Endothelial cell of umbilical vein (primary cell): ENCODE data around the gene JSRP1. TPM values are rescaled to one million over a fixed set of nuclear protein-coding genes. Genes with fewer than 3 reads are reported as not detected.

Experiments
- BruUV-seq: library from RNA; stranded (reverse); fragments of 400-500 nt; replicated peaks from 2 replicates; lab custom pipeline; 2021; lab: Mats Ljungman, UMichigan
- CTCF ChIA-PET: fragments of 300-600, 350-600 bp; sonication (Branson Sonifier 250); formaldehyde crosslinking; loops from one replicate; lab custom pipeline; 2021; ENCODE audit warnings: antibody characterized with exemption, inconsistent platforms; lab: Charles Lee
- POLR2A ChIA-PET: fragments of 300-600, 350-600 bp; sonication (Branson Sonifier 250); formaldehyde crosslinking; loops from one replicate; lab custom pipeline; 2021; ENCODE audit warnings: antibody characterized with exemption, inconsistent platforms; lab: Charles Lee
- DNase-seq: peaks from one replicate; pipeline ENCODE4 v3.0.0-alpha.2; 2011; ENCODE audit warnings: low read depth, low spot score
- FAIRE-seq: peaks from 2 replicates; lab custom pipeline; 2011; peaks lifted over from hg19 to GRCh38; lab: Jason Lieb, UNC
- H2AFZ ChIP-seq: 2 replicates; pipeline ENCODE4 v1.6.0; 2012; ENCODE audit warnings: low read depth, low read length, control low read depth, inconsistent platforms
- H3K27ac ChIP-seq: 2 replicates; pipeline ENCODE4 v1.5.1; 2011; ENCODE audit warnings: low read depth, mild to moderate bottlenecking, control low read depth, low read length, moderate library complexity; ENCODE audit not compliant: insufficient read depth
- H3K27me3 ChIP-seq, 2 experiments: 2 replicates each; pipeline versions ENCODE4 v1.6.0 to v1.6.1; 2011; ENCODE audit warnings: low read length in 2 of 2, mixed read lengths in 1 of 2; ENCODE audit not compliant: control insufficient read depth in 2 of 2, insufficient read depth in 2 of 2
- H3K36me3 ChIP-seq, 2 experiments: 2 replicates in 1 of 2; 3 replicates in 1 of 2; pipeline ENCODE4 v1.5.1; 2011; ENCODE audit warnings: low read length in 2 of 2, mild to moderate bottlenecking in 1 of 2, moderate library complexity in 1 of 2; ENCODE audit not compliant: control insufficient read depth in 2 of 2, insufficient read depth in 2 of 2; ENCODE audit errors: extremely low read depth in 1 of 2
- H3K4me1 ChIP-seq: 3 replicates; pipeline ENCODE4 v1.5.1; 2011; ENCODE audit warnings: mild to moderate bottlenecking, low read length; ENCODE audit not compliant: control insufficient read depth, insufficient read depth; ENCODE audit errors: extremely low read depth
- H3K4me2 ChIP-seq: 2 replicates; pipeline ENCODE4 v1.6.1; 2011; ENCODE audit warnings: low read length, control low read depth, mixed read lengths; ENCODE audit not compliant: insufficient read depth
- H3K4me3 ChIP-seq, 3 experiments: fragments of 200-600 bp in 1 of 3; sonication (generic), shearing (Covaris generic) in 1 of 3; replicated peaks in 1 of 3; 2 replicates each; pipeline ENCODE4 v1.5.1; 2011 to 2016; ENCODE audit warnings: control low read depth in 3 of 3, low read length in 3 of 3, mild to moderate bottlenecking in 2 of 3, inconsistent platforms in 1 of 3, low read depth in 1 of 3, moderate library complexity in 1 of 3; ENCODE audit not compliant: insufficient read depth in 1 of 3
- H3K79me2 ChIP-seq: 2 replicates; pipeline ENCODE4 v1.6.0; 2012; ENCODE audit warnings: low read length, inconsistent platforms; ENCODE audit not compliant: control insufficient read depth, insufficient read depth
- H3K9ac ChIP-seq: replicated peaks from 2 replicates; pipeline ENCODE3; 2011; ENCODE audit warnings: low read length, control low read depth; ENCODE audit not compliant: insufficient read depth; ENCODE audit errors: extremely low read depth
- H3K9me1 ChIP-seq: replicated peaks from 3 replicates; pipeline ENCODE4 v1.6.0; 2011; ENCODE audit warnings: mild to moderate bottlenecking, low read length; ENCODE audit not compliant: control insufficient read depth, insufficient read depth; ENCODE audit errors: extremely low read depth
- H3K9me3 ChIP-seq: replicated peaks from 2 replicates; pipeline ENCODE4 v1.5.1; 2012; ENCODE audit warnings: low read length, inconsistent platforms; ENCODE audit not compliant: control insufficient read depth, insufficient read depth
- H4K20me1 ChIP-seq: replicated peaks from 2 replicates; pipeline ENCODE3; 2011; ENCODE audit warnings: mild to moderate bottlenecking, low read length; ENCODE audit not compliant: control insufficient read depth, insufficient read depth; ENCODE audit errors: extremely low read depth
- EZH2 ChIP-seq: IDR thresholded peaks from 2 replicates; pipeline ENCODE4 v1.6.1; 2012; ENCODE audit warnings: borderline replicate concordance, low read depth, mild to moderate bottlenecking, moderate library complexity, low read length, inconsistent platforms; ENCODE audit not compliant: severe bottlenecking
- FOS ChIP-seq: IDR thresholded peaks from 2 replicates; pipeline ENCODE4 v1.6.1; 2011; ENCODE audit warnings: mild to moderate bottlenecking, low read length, moderate library complexity, borderline replicate concordance; ENCODE audit not compliant: insufficient read depth
- GATA2 ChIP-seq: IDR thresholded peaks from 2 replicates; pipeline ENCODE4 v1.7.0; 2011; ENCODE audit warnings: low read depth, mild to moderate bottlenecking, moderate library complexity, mixed read lengths, low read length; ENCODE audit not compliant: insufficient read length, insufficient read depth
- JUN ChIP-seq: IDR thresholded peaks from 2 replicates; pipeline ENCODE4 v1.6.1; 2011; ENCODE audit warnings: borderline replicate concordance, low read depth; ENCODE audit not compliant: insufficient read length, insufficient read depth
- MYC ChIP-seq: IDR thresholded peaks from one replicate; pipeline ENCODE4 v1.6.1; 2011; ENCODE audit warnings: mild to moderate bottlenecking, low read depth, low read length
- POLR2A ChIP-seq: IDR thresholded peaks from 2 replicates; pipeline ENCODE4 v1.6.1; 2012; ENCODE audit warnings: low read depth, mild to moderate bottlenecking, control low read depth, low read length
- POLR2AphosphoS5 ChIP-seq: IDR thresholded peaks from 2 replicates; pipeline ENCODE4 v1.6.1; 2012; ENCODE audit warnings: low read depth, mild to moderate bottlenecking, control low read depth, low read length, moderate library complexity; ENCODE audit not compliant: insufficient read depth
- dilution Hi-C: fragments of 300-500 bp; cut with MboI; formaldehyde crosslinking; loops from one replicate; pipeline ENCODE4 v1.15.0; 2019; ENCODE audit warnings: low sequenced_read_pairs; ENCODE audit not compliant: extremely low pct_ligation_motif_present
- intact Hi-C: fragments of 100-400 bp; cut with micrococcal nuclease; formaldehyde crosslinking; loops from one replicate; pipeline ENCODE4 v1.10.0; 2022
- polyA plus RNA-seq, 4 experiments: library from polyadenylated mRNA; depleted of rRNA in 3 of 4; stranded (reverse) in 3 of 4; unstranded in 1 of 4; fragments of >200 nt; gene quantifications; 2 replicates each; pipeline versions ENCODE4 v1.2.1 to v1.2.3, GENCODE V29; 2011 to 2012; ENCODE audit warnings: missing spikeins in 1 of 4
- total RNA-seq: library from RNA; stranded (reverse); gene quantifications from 2 replicates; pipeline ENCODE4 v1.2.3, GENCODE V29; 2021
- TF ChIP-seq, protein P1 (sequence below): IDR thresholded peaks from 2 replicates; pipeline ENCODE4 v1.6.1; 2011; ENCODE audit not compliant: insufficient read depth, insufficient read length
- TF ChIP-seq, protein P2 (sequence below), 2 donors: IDR thresholded peaks; 1 replicate in 1 of 2; 2 replicates in 1 of 2; pipeline ENCODE4 v1.5.1; 2011; ENCODE audit warnings: low read length in 2 of 2, mild to moderate bottlenecking in 2 of 2, moderate library complexity in 2 of 2, control low read depth in 1 of 2, inconsistent platforms in 1 of 2, low read depth in 1 of 2; ENCODE audit not compliant: insufficient read depth in 1 of 2; ENCODE audit errors: extremely low read depth in 1 of 2

JSRP1 gene
- total and polyA plus RNA-seq, 2 donors (not counting 3 experiments of a cell fraction or from before 2014, with no cell fraction given) = not detected

DNA sequence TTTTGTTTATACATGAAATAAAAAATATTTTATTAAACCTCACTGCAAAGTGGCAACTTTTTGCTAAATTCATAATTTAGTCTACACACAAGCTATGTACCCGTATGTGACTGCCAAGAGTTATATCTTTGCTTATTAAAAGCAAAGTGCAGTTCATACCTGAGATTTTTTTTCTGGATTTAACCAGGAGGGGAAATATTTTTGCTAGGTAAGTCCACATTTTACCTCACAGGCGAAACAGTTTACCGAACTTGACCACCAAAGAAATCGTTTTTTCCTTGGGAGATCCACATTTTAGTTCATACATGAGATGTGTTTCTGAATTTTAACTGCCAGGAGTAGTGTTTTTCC lies 12.2 kb upstream of the JSRP1 start:
- H3K4me3 ChIP-seq = peak overlapping the region in 2 of 3 experiments; percentile 64 to 86
- H3K4me1 ChIP-seq = peaks cover 30% of the 10 kb centered on the region
- no peak for FAIRE-seq
- H3K9me1 ChIP-seq = no peaks in the 10 kb centered on the region
- dilution Hi-C loops = no loop called here
- H3K27me3 ChIP-seq = no peaks in the 10 kb centered on the region
- no TSS peak for BruUV-seq
- H3K4me2 ChIP-seq = peak overlapping the region; percentile 71
- peak overlapping the region; percentile 67 for H2AFZ ChIP-seq
- peaks cover 2 to 11% of the 10 kb centered on the region in 2 experiments for H3K36me3 ChIP-seq
- H3K27ac ChIP-seq = no peak overlapping the region
- H3K9ac ChIP-seq = peak overlapping the region; percentile 32
- no peaks in the 10 kb centered on the region for H4K20me1 ChIP-seq
- H3K9me3 ChIP-seq = no peaks in the 10 kb centered on the region
- TF ChIP-seq EZH2 (no peak), MYC (no peak), GATA2 (no peak), FOS (no peak), JUN (no peak), POLR2AphosphoS5 (no peak), POLR2A (no peak)
- TF ChIP-seq, protein P1, sequence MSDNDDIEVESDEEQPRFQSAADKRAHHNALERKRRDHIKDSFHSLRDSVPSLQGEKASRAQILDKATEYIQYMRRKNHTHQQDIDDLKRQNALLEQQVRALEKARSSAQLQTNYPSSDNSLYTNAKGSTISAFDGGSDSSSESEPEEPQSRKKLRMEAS = no peak
- TF ChIP-seq, protein P2, sequence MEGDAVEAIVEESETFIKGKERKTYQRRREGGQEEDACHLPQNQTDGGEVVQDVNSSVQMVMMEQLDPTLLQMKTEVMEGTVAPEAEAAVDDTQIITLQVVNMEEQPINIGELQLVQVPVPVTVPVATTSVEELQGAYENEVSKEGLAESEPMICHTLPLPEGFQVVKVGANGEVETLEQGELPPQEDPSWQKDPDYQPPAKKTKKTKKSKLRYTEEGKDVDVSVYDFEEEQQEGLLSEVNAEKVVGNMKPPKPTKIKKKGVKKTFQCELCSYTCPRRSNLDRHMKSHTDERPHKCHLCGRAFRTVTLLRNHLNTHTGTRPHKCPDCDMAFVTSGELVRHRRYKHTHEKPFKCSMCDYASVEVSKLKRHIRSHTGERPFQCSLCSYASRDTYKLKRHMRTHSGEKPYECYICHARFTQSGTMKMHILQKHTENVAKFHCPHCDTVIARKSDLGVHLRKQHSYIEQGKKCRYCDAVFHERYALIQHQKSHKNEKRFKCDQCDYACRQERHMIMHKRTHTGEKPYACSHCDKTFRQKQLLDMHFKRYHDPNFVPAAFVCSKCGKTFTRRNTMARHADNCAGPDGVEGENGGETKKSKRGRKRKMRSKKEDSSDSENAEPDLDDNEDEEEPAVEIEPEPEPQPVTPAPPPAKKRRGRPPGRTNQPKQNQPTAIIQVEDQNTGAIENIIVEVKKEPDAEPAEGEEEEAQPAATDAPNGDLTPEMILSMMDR (IDR thresholded peaks at IDR 0.05; ENCODE audit: extremely low read depth in 1 of 2, insufficient read depth in 1 of 2, low read depth in 1 of 2, low read length in 2 of 2) = no peak
- intact Hi-C loops = no loop called here
- POLR2A ChIA-PET = no interaction called here
- CTCF ChIA-PET = no interaction called here
- no peak for DNase-seq
- H3K79me2 ChIP-seq = peaks cover 38% of the 10 kb centered on the region
